ENCODE measurements around the gene SLC10A7.

The SLC10A7 gene

GRCh38 chr4:146329050-146329716 lies 192.6 kb downstream of the SLC10A7 start:
- no peaks in the 10 kb centered on the region for H3K9me3 ChIP-seq (ENCODE audit: severe bottlenecking)
- ATAC-seq (ENCODE audit: low read depth) (peak; percentile 81), DNase-seq (ENCODE audit: low spot score) (no peak)
- no peaks in the 10 kb centered on the region for H3K27me3 ChIP-seq (ENCODE audit: insufficient read depth, poor library complexity, severe bottlenecking)
- H3K4me1 ChIP-seq (ENCODE audit: insufficient read depth, poor library complexity, severe bottlenecking), result peaks cover 34% of the 10 kb centered on the region
- TF ChIP-seq, protein P1, sequence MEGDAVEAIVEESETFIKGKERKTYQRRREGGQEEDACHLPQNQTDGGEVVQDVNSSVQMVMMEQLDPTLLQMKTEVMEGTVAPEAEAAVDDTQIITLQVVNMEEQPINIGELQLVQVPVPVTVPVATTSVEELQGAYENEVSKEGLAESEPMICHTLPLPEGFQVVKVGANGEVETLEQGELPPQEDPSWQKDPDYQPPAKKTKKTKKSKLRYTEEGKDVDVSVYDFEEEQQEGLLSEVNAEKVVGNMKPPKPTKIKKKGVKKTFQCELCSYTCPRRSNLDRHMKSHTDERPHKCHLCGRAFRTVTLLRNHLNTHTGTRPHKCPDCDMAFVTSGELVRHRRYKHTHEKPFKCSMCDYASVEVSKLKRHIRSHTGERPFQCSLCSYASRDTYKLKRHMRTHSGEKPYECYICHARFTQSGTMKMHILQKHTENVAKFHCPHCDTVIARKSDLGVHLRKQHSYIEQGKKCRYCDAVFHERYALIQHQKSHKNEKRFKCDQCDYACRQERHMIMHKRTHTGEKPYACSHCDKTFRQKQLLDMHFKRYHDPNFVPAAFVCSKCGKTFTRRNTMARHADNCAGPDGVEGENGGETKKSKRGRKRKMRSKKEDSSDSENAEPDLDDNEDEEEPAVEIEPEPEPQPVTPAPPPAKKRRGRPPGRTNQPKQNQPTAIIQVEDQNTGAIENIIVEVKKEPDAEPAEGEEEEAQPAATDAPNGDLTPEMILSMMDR (IDR thresholded peaks at IDR 0.05; ENCODE audit: poor library complexity, severe bottlenecking), result no peak
- no peaks in the 10 kb centered on the region for H3K36me3 ChIP-seq (ENCODE audit: low read depth)
- peak overlapping the region; percentile 89 for H3K27ac ChIP-seq (ENCODE audit: poor library complexity, severe bottlenecking)
- H3K4me3 ChIP-seq (ENCODE audit: severe bottlenecking), result no peak overlapping the region

GRCh38 chr4:146327859-146328650 lies 193.7 kb downstream of the SLC10A7 start:
- peaks cover 29% of the 10 kb centered on the region for H3K4me1 ChIP-seq (ENCODE audit: insufficient read depth, poor library complexity, severe bottlenecking)
- TF ChIP-seq, protein P1 (IDR thresholded peaks at IDR 0.05; ENCODE audit: poor library complexity, severe bottlenecking), result no peak
- H3K27me3 ChIP-seq (ENCODE audit: insufficient read depth, poor library complexity, severe bottlenecking), result no peaks in the 10 kb centered on the region
- H3K4me3 ChIP-seq (ENCODE audit: severe bottlenecking), result no peak overlapping the region
- H3K27ac ChIP-seq (ENCODE audit: poor library complexity, severe bottlenecking), result peak overlapping the region; percentile 89
- DNase-seq (ENCODE audit: low spot score) (no peak), ATAC-seq (ENCODE audit: low read depth) (no peak)
- H3K9me3 ChIP-seq (ENCODE audit: severe bottlenecking), result no peaks in the 10 kb centered on the region
- H3K36me3 ChIP-seq (ENCODE audit: low read depth), result no peaks in the 10 kb centered on the region

DNA sequence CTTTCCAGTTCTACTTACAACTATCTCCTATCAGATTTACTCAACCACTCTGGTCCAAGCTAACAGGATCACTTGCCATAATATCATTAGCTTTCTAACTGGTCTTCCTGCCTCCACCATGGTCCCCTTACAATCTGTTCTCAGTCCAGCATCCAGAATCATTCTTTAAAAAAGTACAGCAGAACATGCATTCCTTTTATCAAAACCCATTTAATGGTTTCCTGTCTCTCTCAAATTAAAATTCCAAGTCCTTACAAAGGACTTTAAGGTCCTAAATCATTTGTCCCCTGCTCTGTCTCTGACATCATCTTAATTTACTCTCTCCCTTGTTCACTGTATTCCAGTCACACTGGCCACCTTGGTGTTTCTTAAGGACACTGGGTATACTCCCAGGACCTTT lies 202.8 kb downstream of the SLC10A7 start:
- no peak overlapping the region for H3K27ac ChIP-seq (ENCODE audit: poor library complexity, severe bottlenecking)
- H3K27me3 ChIP-seq (ENCODE audit: insufficient read depth, poor library complexity, severe bottlenecking), result no peaks in the 10 kb centered on the region
- DNase-seq (ENCODE audit: low spot score) (no peak), ATAC-seq (ENCODE audit: low read depth) (no peak)
- no peaks in the 10 kb centered on the region for H3K36me3 ChIP-seq (ENCODE audit: low read depth)
- H3K9me3 ChIP-seq (ENCODE audit: severe bottlenecking), result no peaks in the 10 kb centered on the region
- no peaks in the 10 kb centered on the region for H3K4me1 ChIP-seq (ENCODE audit: insufficient read depth, poor library complexity, severe bottlenecking)
- H3K4me3 ChIP-seq (ENCODE audit: severe bottlenecking), result no peak overlapping the region
- TF ChIP-seq, protein P1 (IDR thresholded peaks at IDR 0.05; ENCODE audit: poor library complexity, severe bottlenecking), result no peak

DNA sequence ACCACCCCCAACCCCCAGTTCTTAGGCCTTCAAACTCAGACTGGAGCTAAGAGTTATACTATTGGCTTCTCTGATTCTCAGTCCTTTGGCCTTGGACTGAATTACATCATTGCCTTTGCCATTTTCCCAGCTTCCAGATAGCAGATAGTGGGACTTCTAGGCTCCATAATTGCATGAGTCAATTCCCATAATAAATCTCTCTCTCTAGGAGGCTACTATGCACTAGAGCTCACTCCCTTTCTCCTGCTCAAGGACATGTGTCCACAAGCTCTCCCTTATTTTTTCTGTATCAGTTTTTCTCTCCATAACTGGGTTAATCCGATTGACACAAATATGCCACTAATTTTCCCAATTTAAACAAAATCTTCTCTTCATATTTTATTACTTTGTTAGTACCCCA lies 204.0 kb downstream of the SLC10A7 start:
- TF ChIP-seq, protein P1 (IDR thresholded peaks at IDR 0.05; ENCODE audit: poor library complexity, severe bottlenecking), result no peak
- no peak for ATAC-seq (ENCODE audit: low read depth)
- no peak for DNase-seq (ENCODE audit: low spot score)

DNA sequence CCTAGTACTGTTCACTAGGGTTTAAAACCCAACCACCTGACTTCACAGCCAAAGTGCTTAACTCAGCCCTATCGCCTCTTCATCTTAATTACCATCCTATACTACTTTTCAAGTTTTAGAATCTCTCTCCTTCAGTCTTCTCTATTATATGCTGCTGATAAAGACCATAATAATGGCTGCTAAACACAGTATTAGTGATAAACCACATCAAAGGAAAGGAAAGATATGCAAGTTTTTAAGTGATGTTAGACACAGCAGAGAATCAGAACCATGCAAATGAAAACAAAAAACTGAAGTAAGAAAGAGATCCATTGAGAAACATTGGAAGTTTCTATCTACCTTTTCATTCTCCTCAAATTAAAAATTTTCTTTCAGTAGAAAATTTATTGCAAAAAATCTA lies 206.6 kb downstream of the SLC10A7 start:
- H3K9me3 ChIP-seq (ENCODE audit: severe bottlenecking), result no peaks in the 10 kb centered on the region
- no peaks in the 10 kb centered on the region for H3K4me1 ChIP-seq (ENCODE audit: insufficient read depth, poor library complexity, severe bottlenecking)
- DNase-seq (ENCODE audit: low spot score) (no peak), ATAC-seq (ENCODE audit: low read depth) (no peak)
- no peak overlapping the region for H3K4me3 ChIP-seq (ENCODE audit: severe bottlenecking)
- TF ChIP-seq, protein P1 (IDR thresholded peaks at IDR 0.05; ENCODE audit: poor library complexity, severe bottlenecking), result no peak
- H3K36me3 ChIP-seq (ENCODE audit: low read depth), result no peaks in the 10 kb centered on the region
- H3K27me3 ChIP-seq (ENCODE audit: insufficient read depth, poor library complexity, severe bottlenecking), result no peaks in the 10 kb centered on the region
- no peak overlapping the region for H3K27ac ChIP-seq (ENCODE audit: poor library complexity, severe bottlenecking)

More for the DNA sequence above, 204.0 kb downstream of the SLC10A7 start:
- H3K27ac ChIP-seq (ENCODE audit: poor library complexity, severe bottlenecking), result no peak overlapping the region
- no peak overlapping the region for H3K4me3 ChIP-seq (ENCODE audit: severe bottlenecking)
- no peaks in the 10 kb centered on the region for H3K4me1 ChIP-seq (ENCODE audit: insufficient read depth, poor library complexity, severe bottlenecking)
- H3K9me3 ChIP-seq (ENCODE audit: severe bottlenecking), result no peaks in the 10 kb centered on the region
- no peaks in the 10 kb centered on the region for H3K36me3 ChIP-seq (ENCODE audit: low read depth)
- H3K27me3 ChIP-seq (ENCODE audit: insufficient read depth, poor library complexity, severe bottlenecking), result no peaks in the 10 kb centered on the region

All from RWPE2 (cell line).